K562 (cell line): Measurements from ENCODE around the gene ELF2. TPM values are rescaled to one million over a fixed set of nuclear protein-coding genes. Genes with fewer than 3 reads are reported as not detected.

Experiments used
- CHD1 ChIP-seq: fragments of 200-600 bp; sonication (generic); IDR thresholded peaks from one replicate; pipeline ENCODE4 v1.6.1; 2012; ENCODE audit warnings: mild to moderate bottlenecking, moderate library complexity, low read length, inconsistent platforms
- EP400 ChIP-seq: fragments of 450-650 bp; IDR thresholded peaks from 2 replicates; pipeline ENCODE4 v1.6.1; 2017; ENCODE audit warnings: antibody characterized with exemption, mild to moderate bottlenecking, moderate library complexity
- HEY1 ChIP-seq: fragments of 250-450 bp; sonication (Bioruptor Pico); IDR thresholded peaks from 2 replicates; pipeline ENCODE4 v1.5.0; 2020; ENCODE audit warnings: mild to moderate bottlenecking, moderate library complexity, borderline replicate concordance
- KDM1A ChIP-seq, 2 experiments: fragments of 450-650 bp; IDR thresholded peaks; 2 replicates each; pipeline ENCODE4 v1.6.1; 2016; ENCODE audit warnings: mild to moderate bottlenecking in 2 of 2
- KDM4B ChIP-seq, 2 experiments: fragments of 450-650 bp in 1 of 2; sonication (generic) in 1 of 2; IDR thresholded peaks; 2 replicates each; pipeline ENCODE4 v1.6.1; 2016 to 2017; ENCODE audit warnings: borderline replicate concordance in 2 of 2, antibody characterized with exemption in 1 of 2, low read depth in 1 of 2, mild to moderate bottlenecking in 1 of 2
- PPARD ChIP-seq: fragments of 250-450 bp; sonication (Bioruptor Pico); IDR thresholded peaks from 2 replicates; pipeline ENCODE4 v1.8.0; 2022; ENCODE audit warnings: inconsistent platforms, mild to moderate bottlenecking, moderate library complexity
- SMARCE1 ChIP-seq: fragments of 450-650 bp; IDR thresholded peaks from 2 replicates; pipeline ENCODE4 v1.7.1; 2016; ENCODE audit warnings: mild to moderate bottlenecking
- SPI1 ChIP-seq: IDR thresholded peaks from 2 replicates; pipeline ENCODE4 v1.6.1; 2011; ENCODE audit warnings: low read depth, low read length, control low read depth, borderline replicate concordance
- ZNF589 ChIP-seq: fragments of 200-800 bp; sonication (Bioruptor generic); IDR thresholded peaks from 2 replicates; pipeline ENCODE4 v1.6.1; 2016; ENCODE audit warnings: low read depth, missing genetic modification characterization, missing compliant biosample characterization
- polyA plus RNA-seq, 8 experiments: library from polyadenylated mRNA; depleted of rRNA in 4 of 8; stranded (reverse) in 5 of 8; unstranded in 3 of 8; fragments of >200 nt; fragmentation: Nextera tagmentation in 2 of 8; fragmentation: Illumina TruSeq in 1 of 8; extraction: Ambion mirVana in 2 of 8; extraction: Trizol in 1 of 8; gene quantifications; 2 replicates each; pipeline versions ENCODE4 v1.2.1 to v1.2.3, GENCODE V29; 2011 to 2014; ENCODE audit warnings: inconsistent platforms in 1 of 8, missing spikeins in 1 of 8
- total RNA-seq, 7 experiments: library from RNA; depleted of rRNA in 6 of 7; stranded (reverse); fragments of >200 nt in 6 of 7; fragmentation: Illumina TruSeq in 2 of 7; extraction: Trizol in 2 of 7; gene quantifications; 2 replicates each; pipeline versions ENCODE4 v1.2.1 to v1.2.3, GENCODE V29; 2011 to 2021; ENCODE audit warnings: low replicate concordance in 1 of 7

Gene ELF2
- total and polyA plus RNA-seq, 9 of the 15 experiments (the other 6 are each of a cell fraction or from before 2014, with no cell fraction given), result 9.4 to 58.7 (median 41.6) TPM

DNA sequence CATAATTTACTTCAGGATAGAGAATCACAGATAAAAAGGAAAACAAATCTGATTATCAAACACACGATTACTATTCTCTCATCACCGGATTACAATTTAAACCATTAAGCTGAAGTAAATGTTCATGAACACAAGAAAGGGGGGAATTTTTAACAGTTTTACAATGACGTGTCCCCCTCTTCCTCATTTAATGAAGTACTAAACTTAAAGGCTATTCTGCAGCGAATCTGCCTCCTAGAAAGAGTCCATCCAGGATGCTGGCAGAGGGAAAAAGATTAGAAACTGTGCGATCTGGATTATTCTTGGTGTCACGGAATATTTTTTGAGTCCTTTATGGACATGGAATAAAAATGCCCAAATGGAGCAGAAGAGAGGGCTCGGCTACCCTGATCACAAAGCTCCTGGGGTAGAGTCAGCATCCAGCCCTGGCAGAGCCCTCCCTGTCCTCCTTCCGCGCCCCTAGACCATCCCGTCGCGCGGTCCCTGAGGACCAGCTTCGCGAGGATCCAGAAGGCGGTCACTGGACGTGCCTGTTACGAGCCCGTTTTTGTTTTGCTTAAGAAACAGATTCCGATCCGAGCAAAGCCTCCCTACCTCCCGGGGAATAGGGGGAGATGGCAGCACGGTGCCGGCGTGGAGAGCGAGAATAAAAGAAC is 1.2 kb downstream of the ELF2 start (continued):
- TF ChIP-seq EP400, result 0 out of 2 replicates have a peak, but pooled peaks have one; percentile 3
- TF ChIP-seq KDM1A (IDR thresholded peaks at IDR 0.05), result peak in 1 of 2 experiments; percentile 44; a peak in 2 of 4 replicates
- 0 out of 2 replicates have a peak, but pooled peaks have one; percentile 12 for TF ChIP-seq SPI1
- TF ChIP-seq KDM4B (IDR thresholded peaks at IDR 0.05; ENCODE audit: borderline replicate concordance in 2 of 2, low read depth in 1 of 2), result 0 out of 4 replicates have a peak, but pooled peaks of 1 of the 2 experiments have one; percentile 31
- 0 out of 2 replicates have a peak, but pooled peaks have one; percentile 55 for TF ChIP-seq HEY1 (CRISPR knock-in tag)
- peak; percentile 6 for TF ChIP-seq CHD1
- TF ChIP-seq PPARD (CRISPR knock-in tag), result no peak
- peak; percentile 42; the same call in 1 of the 2 replicates for TF ChIP-seq SMARCE1
- TF ChIP-seq ZNF589, result 0 out of 2 replicates have a peak, but pooled peaks have one; percentile 27
